Activated CD4-positive, alpha-beta T cell treated with anti-CD3 and anti-CD28 coated beads for 4 hours (primary cell): Measurements from ENCODE around the gene KCNC3.
A peak's percentile ranks its signal among the peaks of the same experiment; 100 is the strongest.
"Not testable (repeated sequence)": the region's sequence is repeated elsewhere in the genome, so short reads cannot be mapped to it uniquely, and the experiment has no call there.

ENCODE experiments used
- DNase-seq, 2 donors: peaks; one replicate each; pipeline ENCODE4 v3.0.0-alpha.2; 2020

Gene KCNC3

GRCh38 chr19:50353487-50353880 lies 24.3 kb upstream of the KCNC3 start:
- not testable (repeated sequence) for DNase-seq

GRCh38 chr19:50352242-50352641 lies 23.1 kb upstream of the KCNC3 start:
- DNase-seq: no peak

- no peak for DNase-seq
Measured at GRCh38 chr19:50349277-50350057, 20.3 kb upstream of the KCNC3 start.

- not testable (repeated sequence) for DNase-seq
Measured at GRCh38 chr19:50347089-50347581, 18.0 kb upstream of the KCNC3 start.

GRCh38 chr19:50344661-50345318 lies 15.6 kb upstream of the KCNC3 start:
- DNase-seq: no peak

GRCh38 chr19:50341091-50341564 lies 12.0 kb upstream of the KCNC3 start:
- DNase-seq: no peak

GRCh38 chr19:50340331-50340730 lies 11.2 kb upstream of the KCNC3 start:
- no peak for DNase-seq

GRCh38 chr19:50337031-50337430 lies 7.9 kb upstream of the KCNC3 start:
- not testable (repeated sequence) for DNase-seq

- DNase-seq: no peak
Measured at GRCh38 chr19:50334741-50335421, 5.7 kb upstream of the KCNC3 start.

GRCh38 chr19:50333737-50334617 lies 4.8 kb upstream of the KCNC3 start:
- peak; percentile 82 for DNase-seq

- DNase-seq: peak; percentile 92 to 95
Measured at GRCh38 chr19:50333235-50333736, 4.1 kb upstream of the KCNC3 start.

- no peak for DNase-seq
Measured at GRCh38 chr19:50332244-50333038, 3.3 kb upstream of the KCNC3 start.

GRCh38 chr19:50331994-50332243 lies 2.7 kb upstream of the KCNC3 start:
- no peak for DNase-seq

GRCh38 chr19:50331221-50331993 lies 2.2 kb upstream of the KCNC3 start:
- DNase-seq: no peak

- peak; percentile 57 to 74 for DNase-seq
Measured at GRCh38 chr19:50330365-50331078, 1.3 kb upstream of the KCNC3 start.

- not testable (repeated sequence) for DNase-seq
Measured at GRCh38 chr19:50329926-50330294, 733 bp upstream of the KCNC3 start.

- DNase-seq: no peak
Measured at GRCh38 chr19:50328873-50329145, 368 bp downstream of the KCNC3 start.

GRCh38 chr19:50328224-50328872 lies 829 bp downstream of the KCNC3 start:
- peak in 1 of 2 donors; percentile 38 for DNase-seq

GRCh38 chr19:50327461-50328223 lies 1.5 kb downstream of the KCNC3 start:
- DNase-seq: no peak
